NOMO-1 (cell line): ENCODE results near the gene DLX4.

Experiments
- DNase-seq, 2 experiments: peaks; one replicate each; lab custom pipeline; 2025; ENCODE audit not compliant: unreplicated experiment in 2 of 2; lab: John Stamatoyannopoulos, UW

The DLX4 gene

GRCh38 chr17:49998836-49999511 lies 30.0 kb downstream of the DLX4 start:
- DNase-seq, result no peak

GRCh38 chr17:50003911-50004310 lies 34.9 kb downstream of the DLX4 start:
- no peak for DNase-seq

- no peak for DNase-seq
Observed at GRCh38 chr17:50009282-50009681, 40.3 kb downstream of the DLX4 start.

GRCh38 chr17:50013079-50013478 lies 44.1 kb downstream of the DLX4 start:
- no peak for DNase-seq

GRCh38 chr17:50014471-50015088 lies 45.6 kb downstream of the DLX4 start:
- no peak for DNase-seq

- no peak for DNase-seq
Observed at GRCh38 chr17:50015146-50015545, 46.2 kb downstream of the DLX4 start.

- DNase-seq, result no peak
Observed at GRCh38 chr17:50018909-50019308, 49.9 kb downstream of the DLX4 start.

GRCh38 chr17:50020841-50021599 lies 52.0 kb downstream of the DLX4 start:
- peak; percentile 10 to 54 for DNase-seq

GRCh38 chr17:50021681-50022370 lies 52.8 kb downstream of the DLX4 start:
- DNase-seq, result no peak

GRCh38 chr17:50022463-50023130 lies 53.6 kb downstream of the DLX4 start:
- DNase-seq, result no peak

- no peak for DNase-seq
Observed at GRCh38 chr17:50023520-50023919, 54.5 kb downstream of the DLX4 start.
